ENCODE results near the gene GPR25.
"Not testable (repeated sequence)": the region's sequence is repeated elsewhere in the genome, so short reads cannot be mapped to it uniquely, and the experiment has no call there.

GPR25 gene

DNA sequence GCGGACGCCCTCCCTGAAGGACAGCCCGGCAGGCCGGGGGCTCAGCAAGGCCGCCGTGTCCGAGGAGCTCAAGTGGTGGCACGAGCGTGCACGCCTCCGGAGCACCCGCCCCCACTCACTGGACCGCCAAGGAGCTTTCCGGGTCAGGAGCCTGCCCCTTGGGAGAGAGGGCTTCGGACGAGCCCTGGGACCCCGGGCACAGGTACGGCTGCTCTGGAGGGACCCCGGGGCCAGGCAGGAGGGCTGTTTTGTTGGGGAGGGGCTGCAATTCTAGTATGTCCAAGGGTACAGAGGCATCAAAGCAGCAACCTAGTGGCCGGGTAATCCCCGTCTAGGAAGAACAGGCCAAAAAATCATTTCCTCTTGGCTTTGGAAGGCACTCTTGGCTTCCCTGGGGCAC is 39.2 kb downstream of the GPR25 start:
- not testable (repeated sequence) for DNase-seq (ENCODE audit: low read depth)

DNA sequence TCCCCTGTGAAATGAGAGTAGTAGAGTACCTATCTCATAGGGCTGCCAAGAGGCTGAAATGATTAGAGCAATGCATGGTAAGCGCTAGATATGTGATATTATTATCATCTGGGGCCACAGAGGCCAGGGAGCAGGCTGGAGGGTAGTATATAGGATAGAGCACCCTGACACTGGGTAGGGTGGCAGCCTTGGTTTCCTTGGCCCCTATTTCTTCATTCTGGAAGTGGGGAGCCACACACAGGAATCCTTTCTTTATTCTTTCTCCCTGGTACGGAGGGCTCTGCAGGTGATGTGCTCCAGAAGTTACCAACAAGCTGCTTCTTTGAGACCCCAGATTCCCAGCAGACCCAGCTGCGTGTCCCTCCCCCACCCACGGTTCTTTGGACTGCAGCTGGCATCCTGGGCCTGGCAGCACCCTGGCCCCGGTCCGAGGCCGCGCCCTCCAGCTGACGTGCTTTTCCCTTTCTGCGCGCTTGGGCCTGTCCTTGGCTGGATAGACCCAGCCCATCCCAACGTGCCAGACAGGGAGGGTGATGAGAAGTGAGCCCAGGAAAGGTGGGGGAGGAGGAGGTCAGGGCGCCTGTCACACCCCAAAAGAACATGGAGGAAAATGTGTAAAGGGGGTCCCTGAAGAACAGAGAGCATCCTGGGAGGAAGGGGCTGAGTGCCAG is 40.1 kb downstream of the GPR25 start:
- DNase-seq (ENCODE audit: low read depth), result no peak

DNA sequence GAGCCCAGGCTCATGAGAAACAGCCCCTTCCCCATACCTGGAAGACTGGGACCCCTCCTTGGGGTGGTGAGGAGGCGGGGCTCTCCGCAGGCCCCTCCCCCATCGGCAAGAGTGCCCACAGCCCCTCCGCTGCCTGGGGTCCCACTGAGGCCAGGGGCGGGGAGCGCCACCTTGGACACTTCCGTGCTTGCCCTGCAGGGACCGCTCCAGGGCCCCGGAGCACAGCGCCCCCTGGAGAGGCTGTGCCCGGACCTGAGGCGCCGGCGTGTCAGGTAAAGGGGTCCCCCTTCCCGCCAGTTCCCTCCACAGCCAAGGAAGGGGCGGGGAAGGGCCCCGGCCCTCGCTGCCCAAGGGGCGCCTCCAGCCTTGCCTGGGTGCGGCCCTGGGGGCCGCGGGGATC is 43.4 kb downstream of the GPR25 start:
- no peak for DNase-seq (ENCODE audit: low read depth)

DNA sequence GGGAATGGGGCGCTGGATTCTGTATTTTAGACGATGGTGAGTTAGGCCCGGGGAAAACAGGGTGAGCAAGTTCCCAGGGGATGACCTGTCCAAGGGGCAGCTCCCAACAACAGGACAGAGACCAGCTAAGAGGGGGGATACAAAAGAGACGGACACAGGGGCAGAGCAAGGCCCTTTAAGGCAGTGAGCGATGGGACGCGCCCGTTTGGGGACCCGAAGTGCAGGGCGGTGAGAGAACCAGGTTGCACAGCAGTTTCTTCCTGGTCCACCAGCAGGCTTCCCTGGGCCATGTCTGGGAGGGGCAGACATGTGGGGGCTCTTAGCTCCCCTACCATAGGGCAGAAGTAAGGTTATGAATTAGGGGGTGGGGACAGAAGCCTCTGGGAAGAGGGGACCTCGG is 43.9 kb downstream of the GPR25 start:
- DNase-seq (ENCODE audit: low read depth), result no peak

DNA sequence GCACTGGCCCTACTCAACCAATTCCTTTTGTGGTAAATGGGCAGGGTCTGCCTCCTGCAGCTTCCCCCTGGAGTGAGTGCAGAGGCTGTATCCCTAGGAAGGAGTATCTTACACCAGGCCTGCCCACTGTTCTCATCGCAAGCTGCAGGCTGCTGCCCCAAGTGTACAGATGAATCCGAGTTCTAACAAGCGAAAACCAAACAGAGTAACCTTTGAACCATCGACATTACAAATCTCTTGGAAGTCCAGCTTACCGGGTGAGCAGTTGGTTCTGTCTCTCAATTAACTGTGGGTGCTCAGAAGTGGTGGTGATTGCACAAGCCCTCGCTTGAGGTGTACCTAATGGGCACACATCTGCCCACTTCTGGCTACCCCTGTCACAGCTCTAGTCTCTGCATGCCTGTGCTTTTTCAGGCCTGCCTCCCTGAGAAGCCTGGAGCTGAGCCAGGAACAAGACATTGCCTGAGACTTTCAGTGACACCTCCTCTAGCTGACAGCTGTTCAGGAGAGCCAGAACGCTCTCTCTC is 44.6 kb downstream of the GPR25 start:
- no peak for DNase-seq (ENCODE audit: low read depth)

DNA sequence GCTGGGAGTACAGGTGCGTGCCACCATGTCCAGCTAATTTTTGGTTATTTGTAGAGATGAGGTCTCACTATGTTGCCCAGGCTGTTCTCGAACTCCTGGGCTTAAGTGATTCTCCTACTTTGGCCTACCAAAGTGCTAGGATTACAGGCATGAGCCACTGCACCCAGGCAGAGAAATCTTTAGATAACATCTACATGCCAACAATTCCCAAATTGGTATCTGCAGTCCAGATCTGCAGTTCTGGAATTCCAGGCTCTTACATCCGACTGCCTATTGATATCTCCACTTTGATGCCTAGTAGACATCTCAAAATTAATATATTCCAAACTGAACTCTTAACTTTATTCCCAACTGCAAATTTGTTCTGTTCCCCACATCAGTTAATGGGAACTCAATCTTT is 45.2 kb downstream of the GPR25 start:
- DNase-seq (ENCODE audit: low read depth), result no peak

DNA sequence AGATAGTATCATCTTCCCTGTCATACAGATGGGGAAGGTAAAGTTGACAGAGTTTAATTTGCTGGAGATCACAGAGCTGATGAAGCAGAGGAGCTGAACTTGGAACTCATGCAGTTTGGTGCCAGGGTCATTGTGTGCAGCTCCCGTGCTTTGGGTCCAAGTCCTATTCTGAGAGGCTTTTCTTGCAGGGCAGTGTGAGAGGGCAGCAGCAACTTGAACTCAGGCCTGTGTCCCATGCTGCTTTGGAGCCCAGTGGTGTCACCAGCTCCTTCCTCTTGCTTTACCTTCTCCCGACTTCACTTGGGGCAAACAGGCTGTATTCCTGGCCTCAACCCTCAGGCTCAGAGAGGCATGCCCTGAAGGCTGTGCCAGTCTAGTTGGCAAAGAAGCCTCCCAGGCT is 46.6 kb downstream of the GPR25 start:
- DNase-seq (ENCODE audit: low read depth), result no peak

DNA sequence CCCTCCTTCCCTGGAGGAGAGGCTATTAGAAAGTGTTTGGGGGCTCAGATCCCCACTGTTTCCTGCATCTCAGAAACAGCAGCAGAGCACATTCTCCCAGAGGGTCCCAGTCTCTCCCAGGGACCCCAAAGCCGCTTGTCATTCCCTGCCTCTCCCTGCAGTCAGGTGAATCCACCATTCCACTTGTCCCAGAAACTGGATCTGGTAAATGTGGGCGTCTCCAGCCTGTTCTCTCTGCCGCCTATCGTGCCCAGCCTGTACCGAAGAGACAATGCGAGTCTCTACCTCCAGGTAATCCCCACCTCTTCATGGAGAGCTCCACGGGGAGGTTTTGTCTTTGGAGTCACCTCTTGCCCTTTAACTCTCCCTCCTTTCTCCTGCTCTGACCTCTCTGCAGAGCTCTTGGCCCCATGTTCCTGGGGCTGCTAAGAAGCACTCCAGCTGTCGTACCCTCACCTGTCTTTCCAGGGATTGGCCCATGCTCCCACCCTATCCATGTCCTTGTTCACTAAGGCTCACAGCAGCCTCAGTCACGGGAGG is 48.9 kb downstream of the GPR25 start:
- DNase-seq (ENCODE audit: low read depth), result no peak

DNA sequence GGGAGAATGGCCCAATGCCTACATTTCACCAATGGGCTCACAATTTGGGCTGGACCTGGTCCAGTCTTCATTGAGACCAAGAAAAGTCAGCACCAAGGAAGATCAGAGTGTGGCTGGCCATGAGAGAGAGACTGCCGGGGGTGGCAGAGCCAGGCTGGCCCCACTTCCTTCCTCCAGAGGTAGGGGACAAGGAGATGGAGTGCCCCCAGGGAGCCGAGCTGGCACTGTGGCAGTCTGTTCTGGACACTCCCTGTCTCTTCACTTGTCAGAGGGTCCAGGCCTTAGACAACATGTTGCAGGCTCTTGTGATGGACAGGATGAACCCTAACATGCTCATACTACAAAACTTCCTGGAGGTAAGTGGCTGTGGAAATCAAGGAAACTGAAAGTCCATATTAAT is 49.6 kb downstream of the GPR25 start:
- no peak for DNase-seq (ENCODE audit: low read depth)

DNA sequence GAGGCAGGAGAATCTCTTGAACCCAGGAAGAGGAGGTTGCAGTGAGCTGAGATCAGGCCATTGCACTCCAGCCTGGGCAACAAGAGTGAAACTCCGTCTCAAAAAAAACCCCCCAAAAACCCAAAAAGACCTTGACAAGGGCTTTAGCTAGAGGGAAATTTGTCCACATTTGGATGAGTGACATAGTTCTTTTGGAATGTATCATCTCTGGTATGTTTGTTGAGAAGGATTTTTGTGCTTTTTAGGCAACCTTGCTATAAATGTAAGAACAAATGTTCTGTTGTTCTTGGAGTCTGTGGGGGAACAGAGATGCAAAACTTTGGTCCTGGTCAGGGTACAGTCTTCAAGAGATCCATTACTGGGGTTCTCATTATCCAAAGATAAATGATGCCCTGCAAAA is 50.8 kb downstream of the GPR25 start:
- DNase-seq (ENCODE audit: low read depth), result peak; percentile 16
